ENCODE data around the gene ENDOD1.

Gene ENDOD1

GRCh38 chr11:95145430-95146060 lies 55.9 kb downstream of the ENDOD1 start:
- no peak for DNase-seq

DNA sequence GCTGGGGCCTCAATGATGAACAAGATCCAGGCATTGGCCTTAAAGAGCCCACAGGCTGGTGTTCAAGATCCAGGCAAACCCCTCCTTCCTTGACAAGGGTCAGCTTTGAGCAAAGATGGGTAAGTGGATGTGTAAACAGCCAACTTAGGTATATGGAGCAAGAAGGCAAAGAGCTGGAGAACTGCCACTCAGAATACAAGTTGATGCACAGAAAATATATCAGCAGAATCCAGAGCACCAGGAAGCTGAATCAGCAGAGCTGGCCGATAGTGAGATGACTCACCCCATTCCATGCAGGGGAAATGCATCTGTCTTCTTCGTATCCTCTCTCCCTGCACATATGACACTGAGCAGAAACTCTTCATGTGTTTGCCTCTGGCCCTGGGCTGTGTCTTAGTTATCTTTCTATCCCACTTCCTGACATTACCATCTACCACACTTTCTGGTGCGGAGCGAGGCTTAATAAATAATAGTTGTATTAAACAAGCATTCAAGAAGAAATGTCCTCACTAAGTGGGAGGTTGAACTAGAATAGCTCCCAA lies 57.8 kb downstream of the ENDOD1 start:
- DNase-seq = no peak

DNA sequence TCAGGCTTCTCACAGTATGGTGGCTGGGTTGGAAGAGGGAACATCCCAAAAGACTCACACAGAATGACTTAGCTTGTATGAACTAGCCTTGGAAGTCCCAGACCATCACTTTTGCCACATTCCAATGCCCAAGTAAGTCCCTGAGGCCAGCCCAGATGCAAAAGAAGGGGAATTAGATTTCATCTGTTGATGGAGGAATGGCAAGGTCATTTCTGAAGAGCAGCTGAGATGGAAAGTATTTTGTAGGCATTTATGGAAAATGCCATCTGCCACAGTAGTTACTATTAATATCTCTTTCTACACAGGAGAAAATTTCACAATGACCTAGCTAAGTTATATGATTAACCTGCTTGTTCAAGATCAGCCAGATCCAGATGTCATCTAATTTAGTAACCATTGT lies 58.8 kb downstream of the ENDOD1 start:
- no peak for DNase-seq

GRCh38 chr11:95148938-95149337 lies 59.3 kb downstream of the ENDOD1 start:
- no peak for DNase-seq

GRCh38 chr11:95149651-95150364 lies 60.2 kb downstream of the ENDOD1 start:
- DNase-seq = no peak

DNA sequence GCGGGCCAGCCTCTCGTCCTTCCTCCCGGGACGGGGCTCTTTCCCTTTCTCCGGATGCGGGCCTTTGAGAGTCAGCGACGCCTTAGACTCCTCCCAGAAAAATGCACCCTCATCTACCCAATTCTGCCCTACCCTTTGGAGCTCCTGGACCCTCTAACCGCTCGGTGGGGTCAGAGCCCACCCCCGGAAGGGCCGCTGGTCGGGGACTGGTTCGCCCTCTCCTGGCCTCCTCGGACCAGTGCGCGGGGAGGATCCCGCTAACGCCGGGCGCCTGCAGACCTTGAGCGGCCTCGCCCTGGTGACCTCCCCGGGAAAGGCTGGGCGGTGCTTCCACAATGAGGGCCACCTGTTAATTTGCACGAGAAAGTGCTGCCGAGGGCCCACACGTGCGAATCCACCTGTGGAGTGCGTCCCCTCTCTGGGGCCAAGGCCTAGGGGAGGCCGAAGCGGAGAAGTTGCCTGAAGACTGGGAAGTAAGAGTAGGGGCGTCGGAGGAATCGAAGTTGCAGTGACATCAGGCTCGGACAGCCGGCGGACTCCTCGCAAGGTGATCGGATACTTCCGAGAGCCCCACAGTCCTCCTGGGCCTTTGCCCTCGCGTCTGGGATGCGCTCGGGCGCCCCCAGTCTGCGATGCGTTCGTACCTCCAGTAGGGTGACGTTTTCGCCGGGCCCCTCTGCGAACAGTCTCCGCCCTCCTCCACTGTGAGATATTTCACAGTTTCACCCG lies 61.5 kb downstream of the ENDOD1 start:
- peak; percentile 15 for DNase-seq

DNA sequence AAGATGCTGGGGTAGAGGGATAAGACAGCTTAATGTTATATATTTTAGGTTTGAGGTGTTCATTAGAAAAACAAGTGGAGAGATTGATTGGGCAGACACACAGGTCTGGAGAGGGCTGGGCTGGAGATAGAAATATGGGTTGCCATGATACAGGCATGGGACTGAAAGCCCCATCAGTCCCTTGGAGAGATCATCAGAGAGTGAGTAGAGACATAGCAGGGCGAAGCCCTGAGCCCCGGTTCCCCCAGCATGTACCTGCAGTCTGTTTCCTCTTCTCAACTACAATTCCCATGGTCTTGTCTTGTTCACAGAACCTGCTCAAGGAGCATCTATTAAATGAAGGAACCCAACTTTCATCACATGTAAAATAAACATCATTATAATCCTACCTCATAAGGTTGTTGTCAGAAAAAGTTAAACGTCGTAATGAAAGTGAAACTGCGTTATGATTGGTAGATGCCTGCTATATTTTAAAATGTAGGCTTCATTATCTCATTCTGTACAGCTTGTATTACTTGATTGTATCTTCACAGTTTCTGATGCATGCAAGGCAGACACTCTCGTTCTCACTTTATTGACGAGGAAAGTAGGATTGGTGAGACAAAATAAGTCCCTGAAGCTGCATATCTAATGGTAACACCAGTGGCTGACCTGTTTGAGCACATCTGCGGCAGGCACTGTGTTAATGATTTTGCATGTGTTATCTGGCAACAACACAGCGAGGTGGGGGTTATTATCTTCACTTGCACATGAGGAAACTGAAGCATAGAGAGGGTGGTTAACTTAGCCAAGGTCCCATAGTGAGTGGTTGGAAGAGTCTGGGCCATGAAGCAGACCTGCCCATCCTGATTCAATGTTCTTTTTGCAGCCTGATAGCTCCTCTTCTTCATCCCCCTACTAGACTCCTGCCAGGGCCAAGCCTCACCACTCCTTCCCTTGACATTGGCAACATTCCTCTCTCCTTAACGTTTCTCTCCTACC lies 63.5 kb downstream of the ENDOD1 start:
- no peak for DNase-seq

DNA sequence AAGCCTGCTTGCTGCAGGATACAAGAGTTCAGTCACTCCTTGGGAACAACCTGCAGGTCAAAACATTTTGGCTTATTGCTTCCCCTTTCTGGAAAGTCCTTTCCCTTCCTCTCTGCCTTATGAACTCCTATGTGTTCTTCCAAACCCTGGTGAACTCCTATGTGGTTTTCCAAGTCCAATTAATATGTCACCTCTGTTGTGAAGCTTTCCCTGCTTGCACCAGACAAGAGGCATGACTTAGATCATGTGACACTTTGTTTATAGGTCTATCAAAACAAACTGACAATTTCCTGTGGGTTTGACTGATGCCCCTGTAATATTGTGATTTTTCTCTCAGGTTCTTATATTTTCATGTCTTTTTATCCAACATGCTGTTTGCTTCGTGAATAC lies 64.2 kb downstream of the ENDOD1 start:
- DNase-seq = no peak

GRCh38 chr11:95154514-95154913 lies 64.9 kb downstream of the ENDOD1 start:
- peak; percentile 50 for DNase-seq

DNA sequence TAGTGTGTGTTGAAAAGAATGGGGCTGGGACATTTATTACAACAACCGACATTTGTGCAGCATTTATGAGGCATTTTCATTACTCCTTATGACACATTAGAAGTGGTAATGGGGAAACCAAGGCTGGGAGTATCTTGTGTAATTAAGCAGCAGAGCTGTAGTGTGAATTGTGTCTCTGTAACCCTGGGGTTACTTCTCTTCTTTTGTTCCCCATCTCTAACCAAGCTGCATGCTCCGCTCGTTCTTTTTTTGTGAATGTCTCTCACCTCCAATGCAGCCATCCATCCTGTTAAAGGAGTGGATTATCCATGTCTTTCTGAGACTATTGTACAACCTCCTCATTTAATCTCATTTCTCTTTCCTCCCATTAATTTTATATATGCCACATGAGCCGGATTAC lies 65.7 kb downstream of the ENDOD1 start:
- DNase-seq = no peak

DNA sequence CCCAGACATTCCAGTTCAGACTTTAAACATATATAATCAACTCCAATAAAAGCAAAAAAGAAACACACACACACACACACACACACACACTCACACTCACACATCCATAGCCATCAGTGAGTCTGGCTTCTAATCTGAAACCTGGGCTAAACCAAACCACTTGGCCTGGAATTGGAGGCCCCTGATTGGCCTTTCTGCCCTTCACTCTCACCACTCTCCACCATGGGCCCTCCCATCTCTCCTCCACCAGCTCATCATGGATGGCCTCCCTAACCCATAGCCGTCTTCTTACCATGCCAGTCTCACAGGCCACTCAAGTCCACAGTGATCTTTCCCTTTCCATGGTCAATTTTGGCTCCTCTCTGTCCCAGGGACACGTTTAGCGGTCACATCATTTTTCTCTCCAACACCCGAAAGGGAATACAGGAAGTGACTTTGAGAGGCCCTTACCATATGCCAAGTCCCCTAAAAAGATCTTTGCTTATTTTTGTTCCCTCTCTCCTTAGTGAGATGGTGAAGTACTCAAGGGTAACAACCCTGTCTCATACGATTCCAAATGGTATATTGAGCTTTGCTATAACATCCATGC lies 66.6 kb downstream of the ENDOD1 start:
- DNase-seq = no peak

DNA sequence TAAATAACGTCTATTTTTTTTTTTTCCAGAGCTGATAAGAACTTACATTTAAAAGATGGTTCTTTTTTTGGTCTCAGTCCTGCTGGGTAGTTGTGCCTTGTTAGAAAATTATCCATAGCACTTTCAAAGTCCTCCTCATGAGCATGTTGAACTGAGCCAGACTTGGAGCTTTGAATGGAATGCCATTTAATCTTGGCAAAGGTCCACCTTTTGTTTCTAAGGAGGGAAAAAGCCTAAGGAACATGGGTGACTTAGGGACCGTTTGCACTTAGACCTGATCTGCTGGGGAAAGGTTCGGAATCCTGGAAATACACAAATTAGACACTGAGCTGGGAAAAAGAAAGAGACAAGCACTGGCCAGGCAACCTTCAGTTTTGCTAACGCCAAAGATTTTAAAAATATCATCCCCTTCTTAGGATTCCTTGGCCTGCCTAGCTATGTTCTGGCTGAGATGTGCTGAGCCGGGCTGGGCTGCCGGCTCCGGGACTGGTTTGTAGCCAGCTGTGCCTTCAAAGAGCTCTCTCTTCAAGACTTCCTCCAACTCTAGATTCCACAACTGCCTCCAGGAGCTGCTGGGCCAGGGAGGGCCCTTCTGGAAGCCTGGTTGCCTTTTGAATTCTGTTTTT lies 67.4 kb downstream of the ENDOD1 start:
- no peak for DNase-seq

DNA sequence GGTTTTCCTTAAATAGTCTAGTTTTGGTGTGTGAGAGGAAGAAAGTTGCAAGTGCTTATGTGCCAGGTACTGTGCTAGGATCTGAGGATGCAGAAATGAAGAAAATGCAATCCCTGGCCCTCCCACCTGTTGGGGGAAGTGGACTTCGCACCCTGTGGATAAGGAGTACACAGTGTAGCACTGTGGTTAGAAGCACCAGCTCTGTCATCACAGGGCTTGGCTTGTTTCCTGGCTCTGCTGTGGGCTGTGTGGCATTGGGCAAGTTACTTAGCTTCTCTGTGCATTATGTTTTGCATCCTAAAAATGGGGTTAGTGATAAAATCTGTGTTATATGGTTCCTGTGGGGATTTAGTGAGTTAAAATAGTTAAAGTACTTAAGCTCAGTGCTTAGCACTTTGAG lies 68.2 kb downstream of the ENDOD1 start:
- no peak for DNase-seq

GRCh38 chr11:95161248-95161647 lies 71.6 kb downstream of the ENDOD1 start:
- DNase-seq = no peak

GRCh38 chr11:95163106-95163505 lies 73.5 kb downstream of the ENDOD1 start:
- no peak for DNase-seq

- DNase-seq = no peak
Observed at GRCh38 chr11:95165638-95166037, 76.0 kb downstream of the ENDOD1 start.

DNA sequence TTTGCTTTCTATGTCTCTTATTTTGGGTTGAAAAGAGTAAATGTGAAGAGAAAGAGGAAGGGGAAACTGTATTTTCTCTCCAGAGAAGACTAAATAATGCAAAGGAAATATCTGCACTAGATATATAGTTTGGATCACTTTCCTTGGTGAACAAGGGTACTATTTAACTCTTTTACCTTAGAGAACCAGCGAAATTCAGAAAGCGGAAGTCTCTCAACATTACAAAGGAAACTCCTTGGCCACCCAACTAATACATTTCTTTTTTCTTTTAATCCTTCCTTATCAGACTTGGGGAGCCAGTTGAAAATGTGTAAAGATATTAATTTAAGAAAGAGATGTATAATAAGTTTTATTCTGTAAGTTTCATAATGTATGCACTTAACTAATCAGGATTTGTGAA lies 77.1 kb downstream of the ENDOD1 start:
- DNase-seq = no peak

- no peak for DNase-seq
Observed at GRCh38 chr11:95170294-95170693, 80.6 kb downstream of the ENDOD1 start.

GRCh38 chr11:95175818-95176380 lies 86.3 kb downstream of the ENDOD1 start:
- DNase-seq = no peak
